ENCODE data around the gene CLDN14.
"Not testable (repeated sequence)": the region's sequence is repeated elsewhere in the genome, so short reads cannot be mapped to it uniquely, and the experiment has no call there.

CLDN14 gene

GRCh38 chr21:36502365-36502764 lies 22.4 kb upstream of the CLDN14 start:
- no peak for DNase-seq (ENCODE audit: low read depth in 2 of 2, low spot score in 1 of 2)

GRCh38 chr21:36501589-36501892 lies 21.6 kb upstream of the CLDN14 start:
- DNase-seq (ENCODE audit: low read depth in 2 of 2, low spot score in 1 of 2): no peak

GRCh38 chr21:36499578-36500471 lies 19.9 kb upstream of the CLDN14 start:
- no peak for DNase-seq (ENCODE audit: low read depth in 2 of 2, low spot score in 1 of 2)

- no peak for DNase-seq (ENCODE audit: low read depth in 2 of 2, low spot score in 1 of 2)
Measured at GRCh38 chr21:36494557-36494956, 14.6 kb upstream of the CLDN14 start.

GRCh38 chr21:36491209-36491910 lies 11.4 kb upstream of the CLDN14 start:
- DNase-seq (ENCODE audit: low read depth in 2 of 2, low spot score in 1 of 2): no peak

- DNase-seq (ENCODE audit: low read depth in 2 of 2, low spot score in 1 of 2): no peak
Measured at GRCh38 chr21:36489776-36490165, 9.8 kb upstream of the CLDN14 start.

- no peak for DNase-seq (ENCODE audit: low read depth in 2 of 2, low spot score in 1 of 2)
Measured at GRCh38 chr21:36489103-36489775, 9.3 kb upstream of the CLDN14 start.

- DNase-seq (ENCODE audit: low read depth in 2 of 2, low spot score in 1 of 2): no peak
Measured at GRCh38 chr21:36487641-36488307, 7.9 kb upstream of the CLDN14 start.

- no peak for DNase-seq (ENCODE audit: low read depth in 2 of 2, low spot score in 1 of 2)
Measured at GRCh38 chr21:36486246-36486645, 6.3 kb upstream of the CLDN14 start.

GRCh38 chr21:36485476-36485875 lies 5.6 kb upstream of the CLDN14 start:
- no peak for DNase-seq (ENCODE audit: low read depth in 2 of 2, low spot score in 1 of 2)

GRCh38 chr21:36483095-36483494 lies 3.2 kb upstream of the CLDN14 start:
- no peak for DNase-seq (ENCODE audit: low read depth in 2 of 2, low spot score in 1 of 2)

GRCh38 chr21:36482673-36483072 lies 2.8 kb upstream of the CLDN14 start:
- no peak for DNase-seq (ENCODE audit: low read depth in 2 of 2, low spot score in 1 of 2)

GRCh38 chr21:36482181-36482580 lies 2.3 kb upstream of the CLDN14 start:
- no peak for DNase-seq (ENCODE audit: low read depth in 2 of 2, low spot score in 1 of 2)

GRCh38 chr21:36481639-36482038 lies 1.7 kb upstream of the CLDN14 start:
- DNase-seq (ENCODE audit: low read depth in 2 of 2, low spot score in 1 of 2): no peak

- DNase-seq (ENCODE audit: low read depth in 2 of 2, low spot score in 1 of 2): no peak
Measured at GRCh38 chr21:36480618-36481017, 696 bp upstream of the CLDN14 start.

GRCh38 chr21:36478941-36479340 lies 981 bp downstream of the CLDN14 start:
- no peak for DNase-seq (ENCODE audit: low read depth in 2 of 2, low spot score in 1 of 2)

- DNase-seq (ENCODE audit: low read depth in 2 of 2, low spot score in 1 of 2): no peak
Measured at GRCh38 chr21:36478207-36478701, 1.7 kb downstream of the CLDN14 start.

- DNase-seq (ENCODE audit: low read depth in 2 of 2, low spot score in 1 of 2): no peak
Measured at GRCh38 chr21:36477559-36477958, 2.4 kb downstream of the CLDN14 start.

- no peak for DNase-seq (ENCODE audit: low read depth in 2 of 2, low spot score in 1 of 2)
Measured at GRCh38 chr21:36477001-36477400, 2.9 kb downstream of the CLDN14 start.

- not testable (repeated sequence) for DNase-seq (ENCODE audit: low read depth in 2 of 2, low spot score in 1 of 2)
Measured at GRCh38 chr21:36476541-36476940, 3.4 kb downstream of the CLDN14 start.

- DNase-seq (ENCODE audit: low read depth in 2 of 2, low spot score in 1 of 2): no peak
Measured at GRCh38 chr21:36474591-36474990, 5.3 kb downstream of the CLDN14 start.
